HepG2 (cell line): ENCODE data around the gene WFDC5. TPM values are rescaled to one million over a fixed set of nuclear protein-coding genes. Genes with fewer than 3 reads are reported as not detected.

ENCODE experiments used
- BHLHE40 ChIP-seq: IDR thresholded peaks from 2 replicates; pipeline ENCODE4 v1.6.1; 2011; ENCODE audit warnings: low read length, improper control_type of control experiment
- BRCA1 ChIP-seq: sonication (generic); formaldehyde crosslinking; IDR thresholded peaks from 2 replicates; pipeline ENCODE4 v1.4.0; 2020; ENCODE audit warnings: missing genetic modification reagents
- CBFB ChIP-seq: sonication (generic); formaldehyde crosslinking; IDR thresholded peaks from 2 replicates; pipeline ENCODE4 v1.4.0; 2020; ENCODE audit warnings: missing genetic modification reagents
- EP300 ChIP-seq, 3 experiments: sonication (generic) in 1 of 3; formaldehyde crosslinking in 1 of 3; IDR thresholded peaks; 2 replicates each; pipeline versions ENCODE4 v1.5.1 to v1.6.1; 2011 to 2020; ENCODE audit warnings: low read depth in 2 of 3, low read length in 2 of 3, borderline replicate concordance in 1 of 3, improper control_type of control experiment in 1 of 3, mild to moderate bottlenecking in 1 of 3, missing genetic modification reagents in 1 of 3, moderate library complexity in 1 of 3
- FOXK1 ChIP-seq: sonication (generic); formaldehyde crosslinking; IDR thresholded peaks from 2 replicates; pipeline ENCODE4 v1.4.0; 2020; ENCODE audit warnings: low read depth, missing genetic modification reagents, borderline replicate concordance
- HHEX ChIP-seq: IDR thresholded peaks from 2 replicates; pipeline ENCODE4 v1.6.1; 2016; ENCODE audit warnings: control low read depth
- JARID2 ChIP-seq: sonication (generic); formaldehyde crosslinking; IDR thresholded peaks from 2 replicates; pipeline ENCODE4 v1.8.1; 2023; ENCODE audit warnings: missing genetic modification reagents, inconsistent platforms; ENCODE audit not compliant: insufficient replicate concordance
- KLF13 ChIP-seq: sonication (generic); formaldehyde crosslinking; IDR thresholded peaks from 2 replicates; pipeline ENCODE4 v1.4.0; 2020; ENCODE audit warnings: mild to moderate bottlenecking, missing genetic modification reagents
- KMT2A ChIP-seq: sonication (generic); formaldehyde crosslinking; IDR thresholded peaks from 2 replicates; pipeline ENCODE4 v1.4.0; 2020; ENCODE audit warnings: missing genetic modification reagents
- RNF2 ChIP-seq: fragments of 450-650 bp; conservative IDR thresholded peaks from 2 replicates; pipeline ENCODE4 v1.6.1; 2016; ENCODE audit warnings: low read depth
- SP140L ChIP-seq: sonication (generic); formaldehyde crosslinking; IDR thresholded peaks from 2 replicates; pipeline ENCODE4 v1.4.0; 2020; ENCODE audit warnings: missing genetic modification reagents, borderline replicate concordance
- ZIK1 ChIP-seq: sonication (generic); formaldehyde crosslinking; IDR thresholded peaks from 2 replicates; pipeline ENCODE4 v1.5.0; 2020; ENCODE audit warnings: mild to moderate bottlenecking, low read depth, missing genetic modification reagents, borderline replicate concordance
- ZNF136 ChIP-seq: sonication (generic); formaldehyde crosslinking; IDR thresholded peaks from 2 replicates; pipeline ENCODE4 v1.8.1; 2022; ENCODE audit warnings: low read depth, mild to moderate bottlenecking, moderate library complexity, missing genetic modification reagents
- ZNF335 ChIP-seq: sonication (generic); formaldehyde crosslinking; IDR thresholded peaks from 2 replicates; pipeline ENCODE4 v1.4.0; 2020; ENCODE audit warnings: missing genetic modification reagents
- ZNF660 ChIP-seq: sonication (generic); formaldehyde crosslinking; IDR thresholded peaks from 2 replicates; pipeline ENCODE4 v1.5.1; 2020; ENCODE audit warnings: mild to moderate bottlenecking, low read depth, missing genetic modification reagents, borderline replicate concordance
- ZNF792 ChIP-seq: IDR thresholded peaks from 2 replicates; pipeline ENCODE4 v1.6.1; 2016
- polyA plus RNA-seq, 8 experiments: library from polyadenylated mRNA; depleted of rRNA in 3 of 8; stranded (reverse) in 7 of 8; unstranded in 1 of 8; fragments of >200 nt; fragmentation: Illumina TruSeq in 4 of 8; extraction: Trizol in 4 of 8; gene quantifications; 2 replicates each; pipeline versions ENCODE4 v1.2.1 to v1.2.3, GENCODE V29; 2011 to 2016; ENCODE audit warnings: low read depth in 4 of 8, missing spikeins in 1 of 8, mixed read lengths in 1 of 8; ENCODE audit not compliant: insufficient read depth in 1 of 8
- total RNA-seq, 5 experiments: library from RNA; depleted of rRNA; stranded (reverse); fragments of >200 nt; fragmentation: Illumina TruSeq; extraction: Trizol; gene quantifications; 2 replicates each; pipeline ENCODE4 v1.2.3, GENCODE V29; 2016; ENCODE audit warnings: low read depth in 1 of 5
- TF ChIP-seq, protein P1 (sequence below): sonication (generic); formaldehyde crosslinking; IDR thresholded peaks from 2 replicates; pipeline ENCODE4 v1.8.0; 2022; ENCODE audit warnings: missing genetic modification reagents, low read depth, mild to moderate bottlenecking, borderline replicate concordance
- TF ChIP-seq, protein P2 (sequence below): sonication (generic); formaldehyde crosslinking; IDR thresholded peaks from 2 replicates; pipeline ENCODE4 v1.5.0; 2020; ENCODE audit warnings: mild to moderate bottlenecking, missing genetic modification reagents, moderate library complexity
- TF ChIP-seq, protein P3 (sequence below): sonication (generic); formaldehyde crosslinking; IDR thresholded peaks from 2 replicates; pipeline ENCODE4 v1.4.0; 2020; ENCODE audit warnings: mild to moderate bottlenecking, low read depth, missing genetic modification reagents
- TF ChIP-seq, protein P4 (sequence below): sonication (generic); formaldehyde crosslinking; IDR thresholded peaks from 2 replicates; pipeline ENCODE4 v1.4.0; 2020; ENCODE audit warnings: mild to moderate bottlenecking, missing genetic modification reagents
- TF ChIP-seq, protein P5 (sequence below), 2 experiments: IDR thresholded peaks; 2 replicates each; pipeline ENCODE4 v1.6.1; 2011 to 2012; ENCODE audit warnings: low read length in 2 of 2, borderline replicate concordance in 1 of 2, low read depth in 1 of 2, mild to moderate bottlenecking in 1 of 2, moderate library complexity in 1 of 2
- TF ChIP-seq, protein P6 (sequence below): sonication (generic); formaldehyde crosslinking; IDR thresholded peaks from 2 replicates; pipeline ENCODE4 v1.4.0; 2020; ENCODE audit warnings: missing genetic modification reagents

The WFDC5 gene
- total and polyA plus RNA-seq, 2 of the 13 experiments (the other 11 are each of a cell fraction or from before 2014, with no cell fraction given) = not detected

GRCh38 chr20:45077559-45077958 is 37.4 kb downstream of the WFDC5 start (continued):
- TF ChIP-seq, protein P1, sequence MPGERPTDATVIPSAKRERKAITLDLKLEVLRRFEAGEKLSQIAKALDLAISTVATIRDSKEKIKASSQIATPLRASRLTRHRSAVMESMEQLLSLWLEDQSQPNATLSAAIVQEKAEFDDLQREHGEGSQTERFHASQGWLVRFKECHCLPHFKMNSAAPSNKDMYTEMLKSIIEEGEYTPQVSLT (CRISPR knock-in tag) = no peak
- TF ChIP-seq ZNF660 (CRISPR knock-in tag) (no peak), ZNF792 (CRISPR knock-in tag) (peak; percentile 75; the same call in 1 of the 2 replicates), SP140L (CRISPR knock-in tag) (peak; percentile 31; the same call in 1 of the 2 replicates), CBFB (CRISPR knock-in tag) (peak; percentile 51; the same call in 1 of the 2 replicates), ZNF335 (CRISPR knock-in tag) (no peak), KMT2A (CRISPR knock-in tag) (no peak), KLF13 (no peak), RNF2 (no peak), ZNF136 (CRISPR knock-in tag) (peak; percentile 85; the same call in 1 of the 2 replicates), BRCA1 (no peak), ZIK1 (CRISPR knock-in tag) (no peak), FOXK1 (CRISPR knock-in tag) (peak; percentile 62; the same call in 1 of the 2 replicates), BHLHE40 (no peak), EP300 (IDR thresholded peaks at IDR 0.05; ENCODE audit: low read depth in 2 of 2, low read length in 2 of 2) (peak in 1 of 2 experiments; percentile 39; a peak in 2 of 4 replicates), EP300 (CRISPR knock-in tag; IDR thresholded peaks at IDR 0.05; ENCODE audit: borderline replicate concordance) (no peak), HHEX (peak; percentile 43; the same call in 1 of the 2 replicates), JARID2 (CRISPR knock-in tag) (no peak)
- TF ChIP-seq, protein P2, sequence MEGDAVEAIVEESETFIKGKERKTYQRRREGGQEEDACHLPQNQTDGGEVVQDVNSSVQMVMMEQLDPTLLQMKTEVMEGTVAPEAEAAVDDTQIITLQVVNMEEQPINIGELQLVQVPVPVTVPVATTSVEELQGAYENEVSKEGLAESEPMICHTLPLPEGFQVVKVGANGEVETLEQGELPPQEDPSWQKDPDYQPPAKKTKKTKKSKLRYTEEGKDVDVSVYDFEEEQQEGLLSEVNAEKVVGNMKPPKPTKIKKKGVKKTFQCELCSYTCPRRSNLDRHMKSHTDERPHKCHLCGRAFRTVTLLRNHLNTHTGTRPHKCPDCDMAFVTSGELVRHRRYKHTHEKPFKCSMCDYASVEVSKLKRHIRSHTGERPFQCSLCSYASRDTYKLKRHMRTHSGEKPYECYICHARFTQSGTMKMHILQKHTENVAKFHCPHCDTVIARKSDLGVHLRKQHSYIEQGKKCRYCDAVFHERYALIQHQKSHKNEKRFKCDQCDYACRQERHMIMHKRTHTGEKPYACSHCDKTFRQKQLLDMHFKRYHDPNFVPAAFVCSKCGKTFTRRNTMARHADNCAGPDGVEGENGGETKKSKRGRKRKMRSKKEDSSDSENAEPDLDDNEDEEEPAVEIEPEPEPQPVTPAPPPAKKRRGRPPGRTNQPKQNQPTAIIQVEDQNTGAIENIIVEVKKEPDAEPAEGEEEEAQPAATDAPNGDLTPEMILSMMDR (CRISPR knock-in tag) = no peak
- TF ChIP-seq, protein P3, sequence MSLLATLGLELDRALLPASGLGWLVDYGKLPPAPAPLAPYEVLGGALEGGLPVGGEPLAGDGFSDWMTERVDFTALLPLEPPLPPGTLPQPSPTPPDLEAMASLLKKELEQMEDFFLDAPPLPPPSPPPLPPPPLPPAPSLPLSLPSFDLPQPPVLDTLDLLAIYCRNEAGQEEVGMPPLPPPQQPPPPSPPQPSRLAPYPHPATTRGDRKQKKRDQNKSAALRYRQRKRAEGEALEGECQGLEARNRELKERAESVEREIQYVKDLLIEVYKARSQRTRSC = no peak
- TF ChIP-seq, protein P4, sequence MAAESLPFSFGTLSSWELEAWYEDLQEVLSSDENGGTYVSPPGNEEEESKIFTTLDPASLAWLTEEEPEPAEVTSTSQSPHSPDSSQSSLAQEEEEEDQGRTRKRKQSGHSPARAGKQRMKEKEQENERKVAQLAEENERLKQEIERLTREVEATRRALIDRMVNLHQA (CRISPR knock-in tag) = no peak
- TF ChIP-seq, protein P5, sequence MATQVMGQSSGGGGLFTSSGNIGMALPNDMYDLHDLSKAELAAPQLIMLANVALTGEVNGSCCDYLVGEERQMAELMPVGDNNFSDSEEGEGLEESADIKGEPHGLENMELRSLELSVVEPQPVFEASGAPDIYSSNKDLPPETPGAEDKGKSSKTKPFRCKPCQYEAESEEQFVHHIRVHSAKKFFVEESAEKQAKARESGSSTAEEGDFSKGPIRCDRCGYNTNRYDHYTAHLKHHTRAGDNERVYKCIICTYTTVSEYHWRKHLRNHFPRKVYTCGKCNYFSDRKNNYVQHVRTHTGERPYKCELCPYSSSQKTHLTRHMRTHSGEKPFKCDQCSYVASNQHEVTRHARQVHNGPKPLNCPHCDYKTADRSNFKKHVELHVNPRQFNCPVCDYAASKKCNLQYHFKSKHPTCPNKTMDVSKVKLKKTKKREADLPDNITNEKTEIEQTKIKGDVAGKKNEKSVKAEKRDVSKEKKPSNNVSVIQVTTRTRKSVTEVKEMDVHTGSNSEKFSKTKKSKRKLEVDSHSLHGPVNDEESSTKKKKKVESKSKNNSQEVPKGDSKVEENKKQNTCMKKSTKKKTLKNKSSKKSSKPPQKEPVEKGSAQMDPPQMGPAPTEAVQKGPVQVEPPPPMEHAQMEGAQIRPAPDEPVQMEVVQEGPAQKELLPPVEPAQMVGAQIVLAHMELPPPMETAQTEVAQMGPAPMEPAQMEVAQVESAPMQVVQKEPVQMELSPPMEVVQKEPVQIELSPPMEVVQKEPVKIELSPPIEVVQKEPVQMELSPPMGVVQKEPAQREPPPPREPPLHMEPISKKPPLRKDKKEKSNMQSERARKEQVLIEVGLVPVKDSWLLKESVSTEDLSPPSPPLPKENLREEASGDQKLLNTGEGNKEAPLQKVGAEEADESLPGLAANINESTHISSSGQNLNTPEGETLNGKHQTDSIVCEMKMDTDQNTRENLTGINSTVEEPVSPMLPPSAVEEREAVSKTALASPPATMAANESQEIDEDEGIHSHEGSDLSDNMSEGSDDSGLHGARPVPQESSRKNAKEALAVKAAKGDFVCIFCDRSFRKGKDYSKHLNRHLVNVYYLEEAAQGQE (IDR thresholded peaks at IDR 0.05; ENCODE audit: borderline replicate concordance in 1 of 2, low read depth in 1 of 2, low read length in 2 of 2) = no peak
- TF ChIP-seq, protein P6, sequence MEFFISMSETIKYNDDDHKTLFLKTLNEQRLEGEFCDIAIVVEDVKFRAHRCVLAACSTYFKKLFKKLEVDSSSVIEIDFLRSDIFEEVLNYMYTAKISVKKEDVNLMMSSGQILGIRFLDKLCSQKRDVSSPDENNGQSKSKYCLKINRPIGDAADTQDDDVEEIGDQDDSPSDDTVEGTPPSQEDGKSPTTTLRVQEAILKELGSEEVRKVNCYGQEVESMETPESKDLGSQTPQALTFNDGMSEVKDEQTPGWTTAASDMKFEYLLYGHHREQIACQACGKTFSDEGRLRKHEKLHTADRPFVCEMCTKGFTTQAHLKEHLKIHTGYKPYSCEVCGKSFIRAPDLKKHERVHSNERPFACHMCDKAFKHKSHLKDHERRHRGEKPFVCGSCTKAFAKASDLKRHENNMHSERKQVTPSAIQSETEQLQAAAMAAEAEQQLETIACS = no peak
